GM12878 (cell line): Measurements from ENCODE around the gene NAV1. TPM values are rescaled to one million over a fixed set of nuclear protein-coding genes. Genes with fewer than 3 reads are reported as not detected.

Experiments used
- ATAC-seq: fragments of 200-7000 bp; cut with Tn5 transposase; 3 replicates; pipeline ENCODE4 v1.9.1; 2020; ENCODE audit warnings: mild to moderate bottlenecking, moderate library complexity
- BruUV-seq: library from RNA; stranded (reverse); fragments of 400-500 nt; replicated peaks from 2 replicates; lab custom pipeline; 2021; lab: Mats Ljungman, UMichigan
- CTCF ChIA-PET: fragments of 300-600 bp; sonication (Branson Sonifier 250); formaldehyde crosslinking; extraction: SDS; loops from one replicate; lab custom pipeline; 2021; ENCODE audit warnings: inconsistent platforms; lab: Yijun Ruan, JAX
- POLR2A ChIA-PET: fragments of 350-600 bp; formaldehyde crosslinking; extraction: SDS; loops from one replicate; lab custom pipeline; 2021; ENCODE audit warnings: inconsistent platforms; lab: Charles Lee
- RAD21 ChIA-PET: fragments of 300-600 bp; sonication (Branson Sonifier 250); formaldehyde crosslinking; loops from one replicate; lab custom pipeline; 2023; ENCODE audit warnings: antibody characterized with exemption; ENCODE audit not compliant: unreplicated experiment; lab: Charles Lee
- SMC1A ChIA-PET: fragments of 300-600 bp; sonication (Branson Sonifier 250); formaldehyde crosslinking; loops from one replicate; lab custom pipeline; 2023; ENCODE audit not compliant: unreplicated experiment, uncharacterized antibody; lab: Charles Lee
- DNase-seq: peaks from one replicate; pipeline ENCODE4 v3.0.0-alpha.2; 2011; ENCODE audit warnings: low read depth, low spot score
- FAIRE-seq: peaks from 3 replicates; lab custom pipeline; 2011; peaks lifted over from hg19 to GRCh38; lab: Jason Lieb, UNC
- H2AFZ ChIP-seq: 2 replicates; pipeline ENCODE4 v1.6.0; 2011; ENCODE audit warnings: low read depth, low read length, control low read depth; ENCODE audit not compliant: control insufficient read depth
- H3K27ac ChIP-seq: 2 replicates; pipeline ENCODE4 v1.5.1; 2011; ENCODE audit warnings: control low read depth; ENCODE audit not compliant: control insufficient read depth, insufficient read depth
- H3K27me3 ChIP-seq, 2 experiments: replicated peaks in 1 of 2; 2 replicates each; pipeline versions ENCODE4 v1.6.0 to v1.6.1; 2011; ENCODE audit warnings: low read length in 1 of 2; ENCODE audit not compliant: control insufficient read depth in 2 of 2, insufficient read depth in 2 of 2
- H3K36me3 ChIP-seq, 2 experiments: 2 replicates each; pipeline ENCODE4 v1.5.1; 2011; ENCODE audit warnings: low read length in 1 of 2; ENCODE audit not compliant: control insufficient read depth in 2 of 2, insufficient read depth in 2 of 2
- H3K4me1 ChIP-seq: 2 replicates; pipeline ENCODE4 v1.6.1; 2011; ENCODE audit warnings: mild to moderate bottlenecking, low read length, moderate library complexity, mixed read lengths; ENCODE audit not compliant: control insufficient read depth, insufficient read depth
- H3K4me2 ChIP-seq: 2 replicates; pipeline ENCODE4 v1.6.0; 2011; ENCODE audit warnings: control low read depth; ENCODE audit not compliant: control insufficient read depth, insufficient read depth
- H3K4me3 ChIP-seq: fragments of 200-600 bp; sonication (generic); 2 replicates; pipeline ENCODE4 v1.5.1; 2016
- H3K79me2 ChIP-seq: 2 replicates; pipeline ENCODE4 v1.6.0; 2011; ENCODE audit warnings: low read length; ENCODE audit not compliant: control insufficient read depth, insufficient read depth
- H3K9ac ChIP-seq: 2 replicates; pipeline ENCODE4 v1.8.0; 2011; ENCODE audit warnings: low read length, control low read depth, mixed read lengths; ENCODE audit not compliant: control insufficient read depth, insufficient read depth
- H3K9me3 ChIP-seq: replicated peaks from 3 replicates; pipeline ENCODE4 v1.5.1; 2011; ENCODE audit warnings: mild to moderate bottlenecking, low read length; ENCODE audit not compliant: control insufficient read depth, insufficient read depth
- H4K20me1 ChIP-seq: 2 replicates; pipeline ENCODE4 v1.6.0; 2011; ENCODE audit not compliant: control insufficient read depth, insufficient read depth
- CBX5 ChIP-seq: sonication (generic); IDR thresholded peaks from 2 replicates; pipeline ENCODE4 v1.6.1; 2016; ENCODE audit warnings: low read depth, moderate library complexity, mild to moderate bottlenecking, inconsistent platforms
- CHD2 ChIP-seq: IDR thresholded peaks from 2 replicates; pipeline ENCODE4 v1.6.1; 2011; ENCODE audit warnings: low read depth, low read length, improper control_type of control experiment, borderline replicate concordance
- FOS ChIP-seq: IDR thresholded peaks from 3 replicates; pipeline ENCODE4 v1.6.1; 2011; ENCODE audit warnings: borderline replicate concordance; ENCODE audit not compliant: insufficient read length; ENCODE audit errors: extremely low read depth
- FOXK2 ChIP-seq: fragments of 450-650 bp; IDR thresholded peaks from 2 replicates; pipeline ENCODE4 v1.6.1; 2017; ENCODE audit warnings: mild to moderate bottlenecking, moderate library complexity
- HDAC2 ChIP-seq: fragments of 200-600 bp; sonication (generic); IDR thresholded peaks from 2 replicates; pipeline ENCODE4 v1.6.1; 2017
- IRF4 ChIP-seq: IDR thresholded peaks from 2 replicates; pipeline ENCODE4 v1.6.1; 2011; ENCODE audit warnings: low read depth, low read length
- LARP7 ChIP-seq: fragments of 450-650 bp; IDR thresholded peaks from 2 replicates; pipeline ENCODE4 v1.6.1; 2017; ENCODE audit warnings: mild to moderate bottlenecking
- MEF2A ChIP-seq: IDR thresholded peaks from 2 replicates; pipeline ENCODE4 v1.6.1; 2011; ENCODE audit warnings: low read depth, mild to moderate bottlenecking, low read length, moderate library complexity; ENCODE audit not compliant: insufficient read depth
- MTA3 ChIP-seq: IDR thresholded peaks from 2 replicates; pipeline ENCODE4 v1.6.1; 2012; ENCODE audit warnings: low read length, inconsistent platforms, borderline replicate concordance
- RAD51 ChIP-seq: fragments of 450-650 bp; IDR thresholded peaks from 2 replicates; pipeline ENCODE4 v1.6.1; 2016; ENCODE audit warnings: moderate library complexity, mild to moderate bottlenecking, inconsistent platforms
- RELB ChIP-seq: fragments of 450-650 bp; IDR thresholded peaks from 2 replicates; pipeline ENCODE4 v1.6.1; 2017; ENCODE audit warnings: low read depth, mild to moderate bottlenecking, moderate library complexity
- SUZ12 ChIP-seq: fragments of 200-600 bp; sonication (generic); IDR thresholded peaks from one replicate; pipeline ENCODE4 v1.6.1; 2018; ENCODE audit warnings: antibody characterized with exemption, mild to moderate bottlenecking; ENCODE audit not compliant: unreplicated experiment
- ZBED1 ChIP-seq: IDR thresholded peaks from 2 replicates; pipeline ENCODE4 v1.6.1; 2016; ENCODE audit warnings: borderline replicate concordance
- ZBTB40 ChIP-seq: fragments of 450-650 bp; IDR thresholded peaks from 2 replicates; pipeline ENCODE4 v1.6.1; 2016; ENCODE audit warnings: mild to moderate bottlenecking, moderate library complexity, borderline replicate concordance
- WGBS: methylation state at CpG from one replicate; pipeline ENCODE4 v1.1.6; 2016; ENCODE audit warnings: low lambda C conversion rate; ENCODE audit not compliant: insufficient replicate concordance, insufficient coverage; ENCODE audit errors: missing lambda C conversion rate; 5-methylcytosine and 5-hydroxymethylcytosine counted together
- in situ Hi-C: fragments of 300-500 bp; cut with MboI; formaldehyde crosslinking; loops from 9 replicates; pipeline ENCODE4 v1.14.3; 2018; ENCODE audit warnings: mixed read lengths
- intact Hi-C: fragments of 100-400 bp; cut with micrococcal nuclease; formaldehyde crosslinking; loops from one replicate; pipeline ENCODE4 v1.14.2; 2022; ENCODE audit not compliant: unreplicated experiment
- polyA plus RNA-seq, 11 experiments: library from polyadenylated mRNA; depleted of rRNA in 4 of 11; unstranded in 6 of 11; stranded (reverse) in 5 of 11; fragments of >200 nt; fragmentation: Nextera tagmentation in 4 of 11; fragmentation: Illumina TruSeq in 1 of 11; extraction: Ambion mirVana in 4 of 11; extraction: Trizol in 1 of 11; gene quantifications; 1 replicate in 1 of 11; 2 replicates in 10 of 11; pipeline versions ENCODE4 v1.2.1 to v1.2.3, GENCODE V29; 2011 to 2016; ENCODE audit warnings: inconsistent platforms in 2 of 11, missing spikeins in 2 of 11, low read depth in 1 of 11
- total RNA-seq, 4 experiments: library from RNA; depleted of rRNA in 3 of 4; stranded (reverse); fragments of >200 nt in 3 of 4; fragmentation: Illumina TruSeq in 1 of 4; extraction: Trizol in 1 of 4; gene quantifications; 2 replicates each; pipeline versions ENCODE4 v1.2.1 to v1.2.3, GENCODE V29; 2013 to 2021

NAV1 gene
- total and polyA plus RNA-seq, 10 of the 15 experiments (the other 5 are each of a cell fraction or from before 2014, with no cell fraction given) = 0.04 to 1.3 (median 0.36) TPM

- H2AFZ ChIP-seq = peak overlapping the region; percentile 7; the same call in 1 of the 2 replicates
- no peak overlapping the region for H3K4me3 ChIP-seq
- no peaks in the 10 kb centered on the region for H3K9me3 ChIP-seq
- H3K4me2 ChIP-seq = no peak overlapping the region
- H3K27me3 ChIP-seq = no peaks in the 10 kb centered on the region
- peak; percentile 11 for DNase-seq
- peak; percentile 90 for ATAC-seq
- no peaks in the 10 kb centered on the region for H4K20me1 ChIP-seq
- no peaks in the 10 kb centered on the region for H3K79me2 ChIP-seq
- BruUV-seq = no TSS peak
- ChIA-PET CTCF (interaction anchor here (0.5 to 5.1 kb wide), 9 partner anchors 8 to 159 kb away, joined by 3 to 25 read pairs (median 3); no protein-coding TSS in a partner anchor), POLR2A (interaction anchor here (1.2 kb wide), 1 partner anchor 13 kb away, joined by 3 read pairs; no protein-coding TSS in a partner anchor)
- intact Hi-C loops = no loop called here
- no peaks in the 10 kb centered on the region for H3K4me1 ChIP-seq
- no peak for TF ChIP-seq MEF2A
- TF ChIP-seq HDAC2 = no peak
- TF ChIP-seq SUZ12 = no peak
- no peak for TF ChIP-seq ZBED1
- TF ChIP-seq FOS = no peak
- no peak for TF ChIP-seq LARP7
- TF ChIP-seq CHD2 = peak; percentile 15; the same call in 1 of the 2 replicates
- peak; percentile 40; the same call in 1 of the 2 replicates for TF ChIP-seq RELB
- no peak for TF ChIP-seq ZBTB40
- TF ChIP-seq RAD51 = peak; percentile 51
- no peak for TF ChIP-seq FOXK2
- TF ChIP-seq CBX5 = no peak
- TF ChIP-seq IRF4 = no peak
- TF ChIP-seq MTA3 = no peak
- TF ChIP-seq, all 136 proteins: peak for 3
- in situ Hi-C loops = no loop called here
- FAIRE-seq = no peak
- H3K9ac ChIP-seq = no peak overlapping the region
- 31% methylated on average over 7 of the region's 9 CpGs for WGBS
- ChIA-PET RAD21 (interaction anchor here (0.8 to 1.7 kb wide), 5 partner anchors 9 to 104 kb away, joined by 3 to 5 read pairs (median 4); no protein-coding TSS in a partner anchor), SMC1A (interaction anchor here (1.2 to 1.9 kb wide), 3 partner anchors 12 to 14 kb away, joined by 3 to 5 read pairs (median 4); no protein-coding TSS in a partner anchor)
- H3K27ac ChIP-seq = no peak overlapping the region
- no peaks in the 10 kb centered on the region for H3K36me3 ChIP-seq
These were observed 7.0 kb downstream of the NAV1 start for GRCh38 chr1:201545851-201546492.
